ENCODE results near the gene GRM7. TPM values are rescaled to one million over a fixed set of nuclear protein-coding genes. Genes with fewer than 3 reads are reported as not detected.

The GRM7 gene
- total and polyA plus RNA-seq, 9 donors = 0.18 to 0.85 (median 0.26) TPM; not detected in 3

GRCh38 chr3:7381741-7382140 lies 520.8 kb downstream of the GRM7 start:
- Histone ChIP-seq H3K27ac (no peak overlapping the region), H3K36me3 (no peaks in the 10 kb centered on the region), H3K4me3 (no peak overlapping the region), H3K4me1 (ENCODE audit: insufficient read depth) (no peaks in the 10 kb centered on the region), H3K9me3 (no peaks in the 10 kb centered on the region), H3K27me3 (no peaks in the 10 kb centered on the region)
- DNase-seq = no peak
- TF ChIP-seq POLR2A (IDR thresholded peaks at IDR 0.05) = no peak
- no peak for TF ChIP-seq EP300 (IDR thresholded peaks at IDR 0.05)
- TF ChIP-seq CTCF (IDR thresholded peaks at IDR 0.05) = no peak
- intact Hi-C loops (cut with DNase I) = no loop called here

- intact Hi-C loops (cut with DNase I) = no loop called here
- H3K36me3 ChIP-seq = no peaks in the 10 kb centered on the region
- DNase-seq = no peak
- no peaks in the 10 kb centered on the region for H3K9me3 ChIP-seq
- H3K4me3 ChIP-seq = no peak overlapping the region
- H3K27ac ChIP-seq = no peak overlapping the region
- 15 to 26% (median 23%) methylated on average over 2 of the region's 2 CpGs for WGBS, 3 donors
- TF ChIP-seq CTCF (IDR thresholded peaks at IDR 0.05) = no peak
- TF ChIP-seq EP300 (IDR thresholded peaks at IDR 0.05) = no peak
- no peak for TF ChIP-seq POLR2A (IDR thresholded peaks at IDR 0.05)
- no peaks in the 10 kb centered on the region for H3K27me3 ChIP-seq
- no peaks in the 10 kb centered on the region for H3K4me1 ChIP-seq (ENCODE audit: insufficient read depth)
Measured at GRCh38 chr3:7382293-7383010, 521.5 kb downstream of the GRM7 start.

GRCh38 chr3:7385635-7386034 lies 524.7 kb downstream of the GRM7 start:
- H3K27me3 ChIP-seq = no peaks in the 10 kb centered on the region
- no peak overlapping the region for H3K27ac ChIP-seq
- TF ChIP-seq EP300 (IDR thresholded peaks at IDR 0.05) (no peak), CTCF (IDR thresholded peaks at IDR 0.05) (no peak), POLR2A (IDR thresholded peaks at IDR 0.05) (no peak)
- no peaks in the 10 kb centered on the region for H3K36me3 ChIP-seq
- no peak for DNase-seq
- H3K9me3 ChIP-seq = no peaks in the 10 kb centered on the region
- H3K4me3 ChIP-seq = no peak overlapping the region
- no peaks in the 10 kb centered on the region for H3K4me1 ChIP-seq (ENCODE audit: insufficient read depth)
- intact Hi-C loops (cut with DNase I) = no loop called here
- WGBS, 3 donors = 63 to 68% (median 65%) methylated on average over 2 of the region's 2 CpGs

GRCh38 chr3:7388026-7388425 lies 527.1 kb downstream of the GRM7 start:
- no peaks in the 10 kb centered on the region for H3K36me3 ChIP-seq
- DNase-seq = no peak
- H3K4me1 ChIP-seq (ENCODE audit: insufficient read depth) = no peaks in the 10 kb centered on the region
- H3K9me3 ChIP-seq = no peaks in the 10 kb centered on the region
- no peaks in the 10 kb centered on the region for H3K27me3 ChIP-seq
- H3K27ac ChIP-seq = no peak overlapping the region
- TF ChIP-seq EP300 (IDR thresholded peaks at IDR 0.05) (no peak), CTCF (IDR thresholded peaks at IDR 0.05) (no peak), POLR2A (IDR thresholded peaks at IDR 0.05) (no peak)
- intact Hi-C loops (cut with DNase I) = no loop called here
- WGBS, 3 donors = 85 to 96% (median 92%) methylated on average over 2 of the region's 2 CpGs
- H3K4me3 ChIP-seq = no peak overlapping the region
